ENCODE results near the gene INSRR.
A peak's percentile ranks its signal among the peaks of the same experiment; 100 is the strongest.

INSRR gene

GRCh38 chr1:156807627-156808026 is 51.3 kb downstream of the INSRR start:
- DNase-seq (peak; percentile 13), ATAC-seq (ENCODE audit: insufficient read depth, low read depth) (peak; percentile 44; the same call in 2 of the 3 replicates)
- no peak overlapping the region for H2AFZ ChIP-seq (ENCODE audit: low read depth, low read length)
- no peak overlapping the region for H3K4me3 ChIP-seq (ENCODE audit: low read depth in 1 of 2, low read length in 2 of 2)
- H3K27me3 ChIP-seq (ENCODE audit: insufficient read depth, low read length, poor library complexity), result no peaks in the 10 kb centered on the region
- no peak for TF ChIP-seq EZH2 (IDR thresholded peaks at IDR 0.05; ENCODE audit: borderline replicate concordance, low read depth, low read length, severe bottlenecking)
- TF ChIP-seq, protein P1, sequence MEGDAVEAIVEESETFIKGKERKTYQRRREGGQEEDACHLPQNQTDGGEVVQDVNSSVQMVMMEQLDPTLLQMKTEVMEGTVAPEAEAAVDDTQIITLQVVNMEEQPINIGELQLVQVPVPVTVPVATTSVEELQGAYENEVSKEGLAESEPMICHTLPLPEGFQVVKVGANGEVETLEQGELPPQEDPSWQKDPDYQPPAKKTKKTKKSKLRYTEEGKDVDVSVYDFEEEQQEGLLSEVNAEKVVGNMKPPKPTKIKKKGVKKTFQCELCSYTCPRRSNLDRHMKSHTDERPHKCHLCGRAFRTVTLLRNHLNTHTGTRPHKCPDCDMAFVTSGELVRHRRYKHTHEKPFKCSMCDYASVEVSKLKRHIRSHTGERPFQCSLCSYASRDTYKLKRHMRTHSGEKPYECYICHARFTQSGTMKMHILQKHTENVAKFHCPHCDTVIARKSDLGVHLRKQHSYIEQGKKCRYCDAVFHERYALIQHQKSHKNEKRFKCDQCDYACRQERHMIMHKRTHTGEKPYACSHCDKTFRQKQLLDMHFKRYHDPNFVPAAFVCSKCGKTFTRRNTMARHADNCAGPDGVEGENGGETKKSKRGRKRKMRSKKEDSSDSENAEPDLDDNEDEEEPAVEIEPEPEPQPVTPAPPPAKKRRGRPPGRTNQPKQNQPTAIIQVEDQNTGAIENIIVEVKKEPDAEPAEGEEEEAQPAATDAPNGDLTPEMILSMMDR (IDR thresholded peaks at IDR 0.05; ENCODE audit: borderline replicate concordance, extremely low read depth, low read length, poor library complexity, severe bottlenecking), result no peak
- no peak overlapping the region for H3K27ac ChIP-seq (ENCODE audit: low read length)
- no peaks in the 10 kb centered on the region for H3K9me3 ChIP-seq (ENCODE audit: insufficient read depth, low read length, severe bottlenecking)
- H3K4me1 ChIP-seq (ENCODE audit: insufficient read depth, low read length), result no peaks in the 10 kb centered on the region
- H3K4me2 ChIP-seq (ENCODE audit: insufficient read depth, low read length), result no peak overlapping the region
- H3K36me3 ChIP-seq (ENCODE audit: insufficient read depth, low read length), result no peaks in the 10 kb centered on the region
- no peak overlapping the region for H3K9ac ChIP-seq (ENCODE audit: low read depth, low read length)
- no peaks in the 10 kb centered on the region for H4K20me1 ChIP-seq (ENCODE audit: insufficient read depth, low read length)
- H3K79me2 ChIP-seq (ENCODE audit: insufficient read depth, low read length), result no peaks in the 10 kb centered on the region

GRCh38 chr1:156806512-156807440 is 52.1 kb downstream of the INSRR start:
- Histone ChIP-seq H3K27me3 (ENCODE audit: insufficient read depth, low read length, poor library complexity) (no peaks in the 10 kb centered on the region), H3K4me2 (ENCODE audit: insufficient read depth, low read length) (no peak overlapping the region), H3K9me3 (ENCODE audit: insufficient read depth, low read length, severe bottlenecking) (no peaks in the 10 kb centered on the region), H3K27ac (ENCODE audit: low read length) (no peak overlapping the region), H3K4me3 (ENCODE audit: low read depth in 1 of 2, low read length in 2 of 2) (no peak overlapping the region), H4K20me1 (ENCODE audit: insufficient read depth, low read length) (no peaks in the 10 kb centered on the region), H3K4me1 (ENCODE audit: insufficient read depth, low read length) (no peaks in the 10 kb centered on the region), H2AFZ (ENCODE audit: low read depth, low read length) (no peak overlapping the region), H3K79me2 (ENCODE audit: insufficient read depth, low read length) (no peaks in the 10 kb centered on the region), H3K9ac (ENCODE audit: low read depth, low read length) (no peak overlapping the region), H3K36me3 (ENCODE audit: insufficient read depth, low read length) (peaks cover 6% of the 10 kb centered on the region; the same call in 1 of the 2 replicates)
- TF ChIP-seq, protein P1 (IDR thresholded peaks at IDR 0.05; ENCODE audit: borderline replicate concordance, extremely low read depth, low read length, poor library complexity, severe bottlenecking), result no peak
- TF ChIP-seq EZH2 (IDR thresholded peaks at IDR 0.05; ENCODE audit: borderline replicate concordance, low read depth, low read length, severe bottlenecking), result no peak
- DNase-seq, result no peak
- ATAC-seq (ENCODE audit: insufficient read depth, low read depth), result no peak

DNA sequence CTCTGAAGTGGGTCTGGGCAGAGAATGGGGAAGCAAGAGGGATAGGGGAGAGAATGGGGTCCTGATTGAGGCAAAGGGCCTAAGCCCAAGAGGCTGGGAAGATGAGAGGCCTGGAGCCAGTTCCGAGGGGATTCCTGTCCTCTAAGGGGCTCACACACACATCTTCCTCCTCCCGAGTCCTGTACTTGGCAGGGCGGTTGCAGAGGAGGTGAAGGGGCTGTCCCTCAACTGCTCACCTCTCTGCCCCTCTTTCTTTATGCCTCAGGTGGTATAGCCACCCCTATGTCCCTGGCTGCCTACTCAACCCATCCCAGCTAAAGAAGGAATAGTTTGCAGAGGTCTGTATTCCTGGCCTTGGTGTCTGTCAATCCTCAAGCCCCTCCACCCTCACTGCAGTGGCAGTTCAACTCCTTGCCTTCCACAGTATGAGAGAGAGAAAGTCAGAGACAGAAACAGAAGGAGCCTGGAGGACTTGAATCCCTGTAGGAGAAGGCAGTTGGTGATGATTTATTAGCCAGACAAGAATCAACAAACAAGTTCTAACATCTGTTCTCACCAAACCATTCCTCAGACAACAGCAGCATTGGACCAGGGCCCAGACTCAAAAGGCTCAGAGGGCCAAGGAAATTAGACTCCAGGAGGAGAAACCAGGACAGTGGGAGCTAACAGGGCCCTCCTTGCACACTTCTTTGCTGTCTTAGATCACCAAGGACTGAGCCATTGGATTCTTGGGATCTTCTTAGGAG is 53.0 kb downstream of the INSRR start:
- no peaks in the 10 kb centered on the region for H3K27me3 ChIP-seq (ENCODE audit: insufficient read depth, low read length, poor library complexity)
- ATAC-seq (ENCODE audit: insufficient read depth, low read depth) (no peak), DNase-seq (no peak)
- H3K4me1 ChIP-seq (ENCODE audit: insufficient read depth, low read length), result no peaks in the 10 kb centered on the region
- no peak overlapping the region for H3K4me2 ChIP-seq (ENCODE audit: insufficient read depth, low read length)
- no peak overlapping the region for H2AFZ ChIP-seq (ENCODE audit: low read depth, low read length)
- H3K9me3 ChIP-seq (ENCODE audit: insufficient read depth, low read length, severe bottlenecking), result no peaks in the 10 kb centered on the region
- H3K9ac ChIP-seq (ENCODE audit: low read depth, low read length), result no peak overlapping the region
- no peak for TF ChIP-seq EZH2 (IDR thresholded peaks at IDR 0.05; ENCODE audit: borderline replicate concordance, low read depth, low read length, severe bottlenecking)
- TF ChIP-seq, protein P1 (IDR thresholded peaks at IDR 0.05; ENCODE audit: borderline replicate concordance, extremely low read depth, low read length, poor library complexity, severe bottlenecking), result no peak
- H3K4me3 ChIP-seq (ENCODE audit: low read depth in 1 of 2, low read length in 2 of 2), result no peak overlapping the region
- H3K27ac ChIP-seq (ENCODE audit: low read length), result no peak overlapping the region
- no peaks in the 10 kb centered on the region for H3K79me2 ChIP-seq (ENCODE audit: insufficient read depth, low read length)
- peaks cover 12% of the 10 kb centered on the region; the same call in 1 of the 2 replicates for H3K36me3 ChIP-seq (ENCODE audit: insufficient read depth, low read length)
- H4K20me1 ChIP-seq (ENCODE audit: insufficient read depth, low read length), result no peaks in the 10 kb centered on the region

All from DND-41 (cell line).